HCT116 (cell line): ENCODE measurements around the gene WDR4.

ENCODE experiments used
- EZH2 ChIP-seq: fragments of 200-600 bp; sonication (generic); IDR thresholded peaks from 2 replicates; pipeline ENCODE4 v1.6.1; 2017; ENCODE audit warnings: antibody characterized with exemption, mixed run types
- POLR2AphosphoS5 ChIP-seq: IDR thresholded peaks from 2 replicates; pipeline ENCODE4 v1.6.1; 2011; ENCODE audit warnings: mild to moderate bottlenecking, low read depth, low read length, moderate library complexity
- SIN3A ChIP-seq: IDR thresholded peaks from 2 replicates; pipeline ENCODE4 v1.6.1; 2012; ENCODE audit warnings: low read depth
- SP1 ChIP-seq: IDR thresholded peaks from 2 replicates; pipeline ENCODE4 v1.6.1; 2012; ENCODE audit warnings: low read depth
- YY1 ChIP-seq: IDR thresholded peaks from 2 replicates; pipeline ENCODE4 v1.6.1; 2011; ENCODE audit warnings: low read length, low read depth, moderate library complexity, mild to moderate bottlenecking; ENCODE audit not compliant: insufficient replicate concordance; ENCODE audit errors: extremely low read depth
- ZNF274 ChIP-seq: fragments of 200-500 bp; sonication (Bioruptor generic); IDR thresholded peaks from 2 replicates; pipeline ENCODE4 v1.6.1; 2014; ENCODE audit warnings: mild to moderate bottlenecking, low read depth, low read length, inconsistent platforms
- TF ChIP-seq, protein P1 (sequence below): IDR thresholded peaks from 2 replicates; pipeline ENCODE4 v1.6.1; 2012; ENCODE audit warnings: low read depth
- TF ChIP-seq, protein P2 (sequence below), 3 experiments: fragments of 200-600 bp in 1 of 3; sonication (generic) in 1 of 3; IDR thresholded peaks in 2 of 3; conservative IDR thresholded peaks in 1 of 3; 2 replicates each; pipeline ENCODE4 v1.5.1; 2012 to 2017; ENCODE audit warnings: low read depth in 2 of 3, low read length in 2 of 3, antibody characterized with exemption in 1 of 3, borderline replicate concordance in 1 of 3, control low read depth in 1 of 3, mild to moderate bottlenecking in 1 of 3, mixed read lengths in 1 of 3, mixed run types in 1 of 3, moderate library complexity in 1 of 3; ENCODE audit not compliant: insufficient read depth in 1 of 3

DNA sequence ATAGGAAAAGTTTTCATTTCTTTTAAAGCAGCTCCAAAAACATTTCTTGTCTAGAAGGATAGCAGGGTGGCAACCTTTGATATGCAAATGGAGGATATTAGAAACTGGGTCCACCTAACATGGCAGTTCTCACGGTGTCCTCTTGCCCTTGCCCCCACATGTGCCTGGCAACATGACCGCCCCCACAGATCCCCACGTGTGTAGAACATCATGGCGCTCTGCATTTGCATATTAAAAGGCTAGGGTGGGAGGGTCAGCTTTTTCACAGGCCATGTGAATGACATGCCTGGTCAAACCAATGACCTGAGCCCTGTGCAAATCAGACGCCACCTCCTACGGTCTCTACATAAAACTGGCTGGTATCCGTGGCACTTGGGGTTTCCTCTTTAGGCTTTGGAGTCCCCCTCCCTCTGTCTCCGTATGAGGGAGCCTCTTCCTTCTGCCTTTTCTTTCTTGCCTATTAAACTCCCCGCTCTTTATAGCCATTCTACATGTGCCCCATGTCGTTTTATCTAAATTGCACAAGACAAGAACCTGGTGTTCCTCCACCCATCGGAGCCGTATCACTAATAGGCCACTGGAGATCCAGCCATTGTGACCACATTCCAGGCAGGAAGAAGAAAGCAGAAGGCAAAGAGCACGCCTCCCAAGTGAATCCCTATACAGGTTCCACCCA is 71.3 kb downstream of the WDR4 start:
- TF ChIP-seq, protein P1, sequence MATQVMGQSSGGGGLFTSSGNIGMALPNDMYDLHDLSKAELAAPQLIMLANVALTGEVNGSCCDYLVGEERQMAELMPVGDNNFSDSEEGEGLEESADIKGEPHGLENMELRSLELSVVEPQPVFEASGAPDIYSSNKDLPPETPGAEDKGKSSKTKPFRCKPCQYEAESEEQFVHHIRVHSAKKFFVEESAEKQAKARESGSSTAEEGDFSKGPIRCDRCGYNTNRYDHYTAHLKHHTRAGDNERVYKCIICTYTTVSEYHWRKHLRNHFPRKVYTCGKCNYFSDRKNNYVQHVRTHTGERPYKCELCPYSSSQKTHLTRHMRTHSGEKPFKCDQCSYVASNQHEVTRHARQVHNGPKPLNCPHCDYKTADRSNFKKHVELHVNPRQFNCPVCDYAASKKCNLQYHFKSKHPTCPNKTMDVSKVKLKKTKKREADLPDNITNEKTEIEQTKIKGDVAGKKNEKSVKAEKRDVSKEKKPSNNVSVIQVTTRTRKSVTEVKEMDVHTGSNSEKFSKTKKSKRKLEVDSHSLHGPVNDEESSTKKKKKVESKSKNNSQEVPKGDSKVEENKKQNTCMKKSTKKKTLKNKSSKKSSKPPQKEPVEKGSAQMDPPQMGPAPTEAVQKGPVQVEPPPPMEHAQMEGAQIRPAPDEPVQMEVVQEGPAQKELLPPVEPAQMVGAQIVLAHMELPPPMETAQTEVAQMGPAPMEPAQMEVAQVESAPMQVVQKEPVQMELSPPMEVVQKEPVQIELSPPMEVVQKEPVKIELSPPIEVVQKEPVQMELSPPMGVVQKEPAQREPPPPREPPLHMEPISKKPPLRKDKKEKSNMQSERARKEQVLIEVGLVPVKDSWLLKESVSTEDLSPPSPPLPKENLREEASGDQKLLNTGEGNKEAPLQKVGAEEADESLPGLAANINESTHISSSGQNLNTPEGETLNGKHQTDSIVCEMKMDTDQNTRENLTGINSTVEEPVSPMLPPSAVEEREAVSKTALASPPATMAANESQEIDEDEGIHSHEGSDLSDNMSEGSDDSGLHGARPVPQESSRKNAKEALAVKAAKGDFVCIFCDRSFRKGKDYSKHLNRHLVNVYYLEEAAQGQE: no peak
- TF ChIP-seq, protein P2, sequence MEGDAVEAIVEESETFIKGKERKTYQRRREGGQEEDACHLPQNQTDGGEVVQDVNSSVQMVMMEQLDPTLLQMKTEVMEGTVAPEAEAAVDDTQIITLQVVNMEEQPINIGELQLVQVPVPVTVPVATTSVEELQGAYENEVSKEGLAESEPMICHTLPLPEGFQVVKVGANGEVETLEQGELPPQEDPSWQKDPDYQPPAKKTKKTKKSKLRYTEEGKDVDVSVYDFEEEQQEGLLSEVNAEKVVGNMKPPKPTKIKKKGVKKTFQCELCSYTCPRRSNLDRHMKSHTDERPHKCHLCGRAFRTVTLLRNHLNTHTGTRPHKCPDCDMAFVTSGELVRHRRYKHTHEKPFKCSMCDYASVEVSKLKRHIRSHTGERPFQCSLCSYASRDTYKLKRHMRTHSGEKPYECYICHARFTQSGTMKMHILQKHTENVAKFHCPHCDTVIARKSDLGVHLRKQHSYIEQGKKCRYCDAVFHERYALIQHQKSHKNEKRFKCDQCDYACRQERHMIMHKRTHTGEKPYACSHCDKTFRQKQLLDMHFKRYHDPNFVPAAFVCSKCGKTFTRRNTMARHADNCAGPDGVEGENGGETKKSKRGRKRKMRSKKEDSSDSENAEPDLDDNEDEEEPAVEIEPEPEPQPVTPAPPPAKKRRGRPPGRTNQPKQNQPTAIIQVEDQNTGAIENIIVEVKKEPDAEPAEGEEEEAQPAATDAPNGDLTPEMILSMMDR (IDR thresholded peaks at IDR 0.05 in 2 of 3, conservative IDR thresholded peaks at IDR 0.05 in 1 of 3; ENCODE audit: borderline replicate concordance in 1 of 3, insufficient read depth in 1 of 3, low read depth in 2 of 3, low read length in 2 of 3): no peak
- no peak for TF ChIP-seq SIN3A
- no peak for TF ChIP-seq SP1
- TF ChIP-seq ZNF274: no peak
- no peak for TF ChIP-seq POLR2AphosphoS5
- no peak for TF ChIP-seq YY1
- TF ChIP-seq EZH2: no peak
